CD4-positive, alpha-beta T cell treated with Interleukin-15 for 1 hour (primary cell): ENCODE results near the gene ERAS.
"Not testable (repeated sequence)": the region's sequence is repeated elsewhere in the genome, so short reads cannot be mapped to it uniquely, and the experiment has no call there.

Experiments
- DNase-seq: peaks from one replicate; pipeline ENCODE4 v3.0.0-alpha.2; 2020

Gene ERAS

GRCh38 chrX:48835524-48836329, 9.4 kb downstream of the ERAS start, which contains the start of gene PCSK1N:
Gene PCSK1N, minus strand, starts transcription at chrX:48835610. Its CDS starts 78 bp downstream, at chrX:48835532.
- DNase-seq, result peak; percentile 78

DNA sequence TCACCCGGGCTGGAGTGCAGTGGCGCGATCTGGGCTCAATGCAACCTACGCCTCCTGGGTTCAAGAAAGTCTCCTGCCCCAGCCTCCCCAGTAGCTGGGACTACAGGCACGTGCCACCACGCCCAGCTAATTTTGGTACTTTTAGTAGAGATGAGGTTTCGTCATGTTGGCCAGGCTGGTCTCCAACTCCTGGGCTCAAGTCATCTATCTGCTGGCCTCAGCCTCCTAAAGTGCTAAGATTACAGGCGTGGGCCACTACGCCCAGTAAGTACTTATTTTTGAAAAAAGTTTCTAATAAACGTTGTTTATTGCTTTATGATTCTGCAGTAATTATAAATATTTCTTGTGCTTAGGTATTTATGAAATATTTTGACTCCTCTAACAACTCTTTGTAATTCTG, 13.4 kb downstream of the ERAS start:
- DNase-seq, result no peak

GRCh38 chrX:48848847-48849246, 22.5 kb downstream of the ERAS start:
- no peak for DNase-seq

GRCh38 chrX:48852857-48853256, 26.5 kb downstream of the ERAS start:
- DNase-seq, result no peak

GRCh38 chrX:48853494-48853893, 27.2 kb downstream of the ERAS start:
- DNase-seq, result not testable (repeated sequence)

DNA sequence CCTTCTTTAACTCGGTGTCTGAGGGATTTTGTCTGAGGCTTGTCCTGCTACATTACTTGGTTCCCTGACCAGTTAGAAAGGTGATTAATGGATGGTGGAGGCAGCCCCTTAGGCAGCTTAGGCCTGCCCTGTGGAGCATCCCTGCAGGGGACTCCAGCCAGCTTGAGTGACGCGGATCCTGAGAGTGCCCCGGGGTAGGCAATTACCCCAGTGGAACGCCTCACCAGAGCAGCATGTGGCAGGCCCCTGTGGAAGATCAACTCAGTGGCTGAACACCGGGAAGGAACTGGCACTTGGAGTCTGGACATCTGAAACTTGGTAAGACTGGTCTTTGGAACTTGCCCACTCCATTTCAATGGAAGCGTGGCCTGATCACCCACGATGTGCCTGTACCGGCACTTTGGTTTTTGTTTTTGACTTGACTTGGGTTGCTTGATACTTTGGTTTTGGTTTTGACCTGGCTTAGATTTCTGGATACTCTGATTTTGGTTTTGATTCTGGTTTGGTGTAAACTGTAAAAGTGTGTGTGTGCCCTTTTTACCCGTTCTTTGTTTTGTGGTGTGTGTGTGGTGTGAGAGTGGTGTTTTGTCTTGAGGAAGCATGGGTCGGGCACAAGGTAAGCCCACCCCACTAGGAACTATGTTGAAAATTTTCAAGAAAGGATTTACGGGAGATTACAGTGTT, 27.9 kb downstream of the ERAS start:
- DNase-seq, result not testable (repeated sequence)

DNA sequence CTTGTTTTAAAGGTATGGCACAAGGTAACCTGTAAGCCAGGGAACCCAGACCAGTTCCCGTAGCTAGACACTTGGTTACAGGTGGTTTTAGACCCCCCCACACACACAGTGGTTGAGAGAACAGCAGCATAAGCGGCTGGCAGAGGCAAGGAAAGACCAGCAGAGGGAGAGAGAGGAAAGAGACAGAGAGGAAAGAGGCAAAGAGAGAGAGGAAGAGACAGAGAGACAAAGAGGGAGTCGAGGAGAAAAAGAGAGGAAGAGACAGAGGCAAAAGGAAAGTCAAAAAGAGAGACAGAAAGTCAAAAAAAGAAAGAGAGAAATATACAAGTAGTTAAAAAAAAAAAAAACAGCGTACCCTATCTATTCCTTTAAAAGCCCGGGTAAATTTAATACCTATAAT, 28.6 kb downstream of the ERAS start:
- no peak for DNase-seq

GRCh38 chrX:48864210-48864609, 37.9 kb downstream of the ERAS start:
- DNase-seq, result no peak

DNA sequence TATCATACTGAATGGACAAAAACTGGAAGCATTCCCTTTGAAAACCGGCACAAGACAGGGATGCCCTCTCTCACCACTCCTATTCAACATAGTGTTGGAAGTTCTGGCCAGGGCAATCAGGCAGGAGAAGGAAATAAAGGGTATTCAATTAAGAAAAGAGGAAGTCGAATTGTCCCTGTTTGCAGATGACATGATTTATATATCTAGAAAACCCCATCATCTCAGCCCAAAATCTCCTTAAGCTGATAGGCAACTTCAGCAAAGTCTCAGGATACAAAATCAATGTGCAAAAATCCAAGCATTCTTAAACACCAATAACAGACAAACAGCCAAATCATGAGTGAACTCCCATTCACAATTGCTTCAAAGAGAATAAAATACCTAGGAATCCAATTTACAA, 45.7 kb downstream of the ERAS start:
- DNase-seq, result not testable (repeated sequence)

- not testable (repeated sequence) for DNase-seq
These were observed 50.6 kb downstream of the ERAS start for GRCh38 chrX:48876944-48877343.
